GM12878 (cell line): Measurements from ENCODE around the gene METAP2. TPM values are rescaled to one million over a fixed set of nuclear protein-coding genes. Genes with fewer than 3 reads are reported as not detected.

Experiments
- ATAC-seq: fragments of 200-7000 bp; cut with Tn5 transposase; 3 replicates; pipeline ENCODE4 v1.9.1; 2020; ENCODE audit warnings: mild to moderate bottlenecking, moderate library complexity
- BruUV-seq: library from RNA; stranded (reverse); fragments of 400-500 nt; replicated peaks from 2 replicates; lab custom pipeline; 2021; lab: Mats Ljungman, UMichigan
- CTCF ChIA-PET: fragments of 300-600 bp; sonication (Branson Sonifier 250); formaldehyde crosslinking; extraction: SDS; loops from one replicate; lab custom pipeline; 2021; ENCODE audit warnings: inconsistent platforms; lab: Yijun Ruan, JAX
- POLR2A ChIA-PET: fragments of 350-600 bp; formaldehyde crosslinking; extraction: SDS; loops from one replicate; lab custom pipeline; 2021; ENCODE audit warnings: inconsistent platforms; lab: Charles Lee
- RAD21 ChIA-PET: fragments of 300-600 bp; sonication (Branson Sonifier 250); formaldehyde crosslinking; loops from one replicate; lab custom pipeline; 2023; ENCODE audit warnings: antibody characterized with exemption; ENCODE audit not compliant: unreplicated experiment; lab: Charles Lee
- SMC1A ChIA-PET: fragments of 300-600 bp; sonication (Branson Sonifier 250); formaldehyde crosslinking; loops from one replicate; lab custom pipeline; 2023; ENCODE audit not compliant: unreplicated experiment, uncharacterized antibody; lab: Charles Lee
- DNase-seq: peaks from one replicate; pipeline ENCODE4 v3.0.0-alpha.2; 2011; ENCODE audit warnings: low read depth, low spot score
- FAIRE-seq: peaks from 3 replicates; lab custom pipeline; 2011; peaks lifted over from hg19 to GRCh38; lab: Jason Lieb, UNC
- H2AFZ ChIP-seq: 2 replicates; pipeline ENCODE4 v1.6.0; 2011; ENCODE audit warnings: low read depth, low read length, control low read depth; ENCODE audit not compliant: control insufficient read depth
- H3K27ac ChIP-seq: 2 replicates; pipeline ENCODE4 v1.5.1; 2011; ENCODE audit warnings: control low read depth; ENCODE audit not compliant: control insufficient read depth, insufficient read depth
- H3K27me3 ChIP-seq, 2 experiments: replicated peaks in 1 of 2; 2 replicates each; pipeline versions ENCODE4 v1.6.0 to v1.6.1; 2011; ENCODE audit warnings: low read length in 1 of 2; ENCODE audit not compliant: control insufficient read depth in 2 of 2, insufficient read depth in 2 of 2
- H3K36me3 ChIP-seq, 2 experiments: 2 replicates each; pipeline ENCODE4 v1.5.1; 2011; ENCODE audit warnings: low read length in 1 of 2; ENCODE audit not compliant: control insufficient read depth in 2 of 2, insufficient read depth in 2 of 2
- H3K4me1 ChIP-seq: 2 replicates; pipeline ENCODE4 v1.6.1; 2011; ENCODE audit warnings: mild to moderate bottlenecking, low read length, moderate library complexity, mixed read lengths; ENCODE audit not compliant: control insufficient read depth, insufficient read depth
- H3K4me2 ChIP-seq: 2 replicates; pipeline ENCODE4 v1.6.0; 2011; ENCODE audit warnings: control low read depth; ENCODE audit not compliant: control insufficient read depth, insufficient read depth
- H3K4me3 ChIP-seq: fragments of 200-600 bp; sonication (generic); 2 replicates; pipeline ENCODE4 v1.5.1; 2016
- H3K79me2 ChIP-seq: 2 replicates; pipeline ENCODE4 v1.6.0; 2011; ENCODE audit warnings: low read length; ENCODE audit not compliant: control insufficient read depth, insufficient read depth
- H3K9ac ChIP-seq: 2 replicates; pipeline ENCODE4 v1.8.0; 2011; ENCODE audit warnings: low read length, control low read depth, mixed read lengths; ENCODE audit not compliant: control insufficient read depth, insufficient read depth
- H3K9me3 ChIP-seq: replicated peaks from 3 replicates; pipeline ENCODE4 v1.5.1; 2011; ENCODE audit warnings: mild to moderate bottlenecking, low read length; ENCODE audit not compliant: control insufficient read depth, insufficient read depth
- H4K20me1 ChIP-seq: 2 replicates; pipeline ENCODE4 v1.6.0; 2011; ENCODE audit not compliant: control insufficient read depth, insufficient read depth
- ATF3 ChIP-seq: IDR thresholded peaks from 2 replicates; pipeline ENCODE4 v1.6.1; 2011; ENCODE audit warnings: low read depth, mild to moderate bottlenecking, low read length, moderate library complexity, borderline replicate concordance; ENCODE audit errors: extremely low read depth
- BHLHE40 ChIP-seq, 2 experiments: fragments of 450-650 bp in 1 of 2; IDR thresholded peaks; 2 replicates each; pipeline ENCODE4 v1.6.1; 2011 to 2017; ENCODE audit warnings: low read depth in 2 of 2, borderline replicate concordance in 1 of 2, improper control_type of control experiment in 1 of 2, low read length in 1 of 2, mild to moderate bottlenecking in 1 of 2
- CEBPZ ChIP-seq: fragments of 150-350 bp; IDR thresholded peaks from 2 replicates; pipeline ENCODE4 v1.6.1; 2016; ENCODE audit warnings: low read depth, low read length
- CHD2 ChIP-seq: IDR thresholded peaks from 2 replicates; pipeline ENCODE4 v1.6.1; 2011; ENCODE audit warnings: low read depth, low read length, improper control_type of control experiment, borderline replicate concordance
- CREM ChIP-seq: IDR thresholded peaks from 2 replicates; pipeline ENCODE4 v1.6.1; 2014; ENCODE audit warnings: antibody characterized with exemption, low read depth
- ELK1 ChIP-seq: IDR thresholded peaks from 2 replicates; pipeline ENCODE4 v1.6.1; 2012; ENCODE audit warnings: low read depth, low read length, improper control_type of control experiment
- IKZF1 ChIP-seq: fragments of 450-650 bp; conservative IDR thresholded peaks from 2 replicates; pipeline ENCODE4 v1.6.1; 2017; ENCODE audit warnings: antibody characterized with exemption, mild to moderate bottlenecking
- POU2F2 ChIP-seq: IDR thresholded peaks from 3 replicates; pipeline ENCODE4 v1.6.1; 2011; ENCODE audit warnings: low read depth, mild to moderate bottlenecking, low read length, borderline replicate concordance
- RAD51 ChIP-seq: fragments of 450-650 bp; IDR thresholded peaks from 2 replicates; pipeline ENCODE4 v1.6.1; 2016; ENCODE audit warnings: moderate library complexity, mild to moderate bottlenecking, inconsistent platforms
- RFX5 ChIP-seq: IDR thresholded peaks from 2 replicates; pipeline ENCODE4 v1.6.1; 2011; ENCODE audit warnings: low read depth, low read length, improper control_type of control experiment
- SIX5 ChIP-seq: IDR thresholded peaks from 2 replicates; pipeline ENCODE4 v1.6.1; 2011; ENCODE audit warnings: mild to moderate bottlenecking, low read depth, low read length, moderate library complexity; ENCODE audit not compliant: severe bottlenecking
- SP1 ChIP-seq: IDR thresholded peaks from one replicate; pipeline ENCODE4 v1.6.1; 2011; ENCODE audit warnings: low read depth, low read length
- SRF ChIP-seq, 2 experiments: IDR thresholded peaks; 2 replicates each; pipeline ENCODE4 v1.6.1; 2011; ENCODE audit warnings: low read depth in 2 of 2, low read length in 2 of 2, mild to moderate bottlenecking in 1 of 2, moderate library complexity in 1 of 2
- STAT3 ChIP-seq: IDR thresholded peaks from 2 replicates; pipeline ENCODE4 v1.6.1; 2011; ENCODE audit warnings: low read depth, low read length, improper control_type of control experiment
- TBL1XR1 ChIP-seq: IDR thresholded peaks from 2 replicates; pipeline ENCODE4 v1.6.1; 2012; ENCODE audit warnings: low read depth, low read length, improper control_type of control experiment
- TCF7 ChIP-seq: IDR thresholded peaks from 2 replicates; pipeline ENCODE4 v1.6.1; 2014; ENCODE audit warnings: antibody characterized with exemption, borderline replicate concordance
- ZBED1 ChIP-seq: IDR thresholded peaks from 2 replicates; pipeline ENCODE4 v1.6.1; 2016; ENCODE audit warnings: borderline replicate concordance
- WGBS: methylation state at CpG from one replicate; pipeline ENCODE4 v1.1.6; 2016; ENCODE audit warnings: low lambda C conversion rate; ENCODE audit not compliant: insufficient replicate concordance, insufficient coverage; ENCODE audit errors: missing lambda C conversion rate; 5-methylcytosine and 5-hydroxymethylcytosine counted together
- in situ Hi-C: fragments of 300-500 bp; cut with MboI; formaldehyde crosslinking; loops from 9 replicates; pipeline ENCODE4 v1.14.3; 2018; ENCODE audit warnings: mixed read lengths
- intact Hi-C: fragments of 100-400 bp; cut with micrococcal nuclease; formaldehyde crosslinking; loops from one replicate; pipeline ENCODE4 v1.14.2; 2022; ENCODE audit not compliant: unreplicated experiment
- polyA plus RNA-seq, 11 experiments: library from polyadenylated mRNA; depleted of rRNA in 4 of 11; unstranded in 6 of 11; stranded (reverse) in 5 of 11; fragments of >200 nt; fragmentation: Nextera tagmentation in 4 of 11; fragmentation: Illumina TruSeq in 1 of 11; extraction: Ambion mirVana in 4 of 11; extraction: Trizol in 1 of 11; gene quantifications; 1 replicate in 1 of 11; 2 replicates in 10 of 11; pipeline versions ENCODE4 v1.2.1 to v1.2.3, GENCODE V29; 2011 to 2016; ENCODE audit warnings: inconsistent platforms in 2 of 11, missing spikeins in 2 of 11, low read depth in 1 of 11
- total RNA-seq, 4 experiments: library from RNA; depleted of rRNA in 3 of 4; stranded (reverse); fragments of >200 nt in 3 of 4; fragmentation: Illumina TruSeq in 1 of 4; extraction: Trizol in 1 of 4; gene quantifications; 2 replicates each; pipeline versions ENCODE4 v1.2.1 to v1.2.3, GENCODE V29; 2013 to 2021
- TF ChIP-seq, protein P1 (sequence below): fragments of 450-650 bp; IDR thresholded peaks from 2 replicates; pipeline ENCODE4 v1.6.1; 2017; ENCODE audit warnings: mild to moderate bottlenecking, low read depth, inconsistent platforms; ENCODE audit not compliant: poor library complexity, severe bottlenecking

METAP2 gene
- total and polyA plus RNA-seq, 10 of the 15 experiments (the other 5 are each of a cell fraction or from before 2014, with no cell fraction given) = 50.7 to 132 (median 73.9) TPM

GRCh38 chr12:95509300-95509699, 35.3 kb downstream of the METAP2 start:
- TF ChIP-seq STAT3 (no peak), CEBPZ (no peak), CREM (no peak), ATF3 (no peak), ELK1 (no peak), SRF (IDR thresholded peaks at IDR 0.05; ENCODE audit: low read depth in 2 of 2, low read length in 2 of 2) (no peak), CHD2 (no peak), IKZF1 (no peak), ZBED1 (no peak), SIX5 (no peak), RFX5 (no peak), SP1 (no peak), POU2F2 (no peak), RAD51 (no peak), TBL1XR1 (no peak), TCF7 (no peak), BHLHE40 (IDR thresholded peaks at IDR 0.05; ENCODE audit: borderline replicate concordance in 1 of 2, low read depth in 2 of 2, low read length in 1 of 2) (no peak)
- TF ChIP-seq, protein P1, sequence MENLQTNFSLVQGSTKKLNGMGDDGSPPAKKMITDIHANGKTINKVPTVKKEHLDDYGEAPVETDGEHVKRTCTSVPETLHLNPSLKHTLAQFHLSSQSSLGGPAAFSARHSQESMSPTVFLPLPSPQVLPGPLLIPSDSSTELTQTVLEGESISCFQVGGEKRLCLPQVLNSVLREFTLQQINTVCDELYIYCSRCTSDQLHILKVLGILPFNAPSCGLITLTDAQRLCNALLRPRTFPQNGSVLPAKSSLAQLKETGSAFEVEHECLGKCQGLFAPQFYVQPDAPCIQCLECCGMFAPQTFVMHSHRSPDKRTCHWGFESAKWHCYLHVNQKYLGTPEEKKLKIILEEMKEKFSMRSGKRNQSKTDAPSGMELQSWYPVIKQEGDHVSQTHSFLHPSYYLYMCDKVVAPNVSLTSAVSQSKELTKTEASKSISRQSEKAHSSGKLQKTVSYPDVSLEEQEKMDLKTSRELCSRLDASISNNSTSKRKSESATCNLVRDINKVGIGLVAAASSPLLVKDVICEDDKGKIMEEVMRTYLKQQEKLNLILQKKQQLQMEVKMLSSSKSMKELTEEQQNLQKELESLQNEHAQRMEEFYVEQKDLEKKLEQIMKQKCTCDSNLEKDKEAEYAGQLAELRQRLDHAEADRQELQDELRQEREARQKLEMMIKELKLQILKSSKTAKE = no peak
- FAIRE-seq = no peak
- no peaks in the 10 kb centered on the region for H3K79me2 ChIP-seq

More at GRCh38 chr12:95509300-95509699, 35.3 kb downstream of the METAP2 start:
- Histone ChIP-seq H3K4me2 (no peak overlapping the region), H3K27me3 (no peaks in the 10 kb centered on the region), H3K4me1 (no peaks in the 10 kb centered on the region), H4K20me1 (no peaks in the 10 kb centered on the region), H2AFZ (no peak overlapping the region), H3K36me3 (peaks cover 4 to 28% of the 10 kb centered on the region in 2 experiments), H3K4me3 (no peak overlapping the region), H3K9ac (no peak overlapping the region), H3K9me3 (no peaks in the 10 kb centered on the region), H3K27ac (no peak overlapping the region)
- intact Hi-C loops (no loop called here), in situ Hi-C loops (no loop called here)
- ATAC-seq = no peak
- no TSS peak for BruUV-seq
- ChIA-PET CTCF (interaction anchor here (0.6 to 1.8 kb wide), 3 partner anchors 25 to 45 kb away, joined by 5 to 9 read pairs (median 5); no protein-coding TSS in a partner anchor), RAD21 (interaction anchor here (0.9 to 1.5 kb wide), 2 partner anchors 23 to 28 kb away, joined by 3 to 4 read pairs; no protein-coding TSS in a partner anchor), SMC1A (no interaction called here), POLR2A (interaction anchor here (1.1 kb wide), 1 partner anchor 8 kb away, joined by 5 read pairs; no protein-coding TSS in a partner anchor)
- no peak for DNase-seq
- 98% methylated on average over 3 of the region's 3 CpGs for WGBS
